Mucosa of gallbladder (tissue), 1 donor: Measurements from ENCODE around the gene TMEM35A. TPM values are rescaled to one million over a fixed set of nuclear protein-coding genes. Genes with fewer than 3 reads are reported as not detected.
"Not testable (repeated sequence)": the region's sequence is repeated elsewhere in the genome, so short reads cannot be mapped to it uniquely, and the experiment has no call there.

Experiments
- DNase-seq: peaks from one replicate; pipeline ENCODE4 v3.0.0-alpha.2; 2020; ENCODE audit warnings: low spot score
- total RNA-seq: library from RNA; stranded (reverse); gene quantifications from one replicate; pipeline ENCODE4 v1.2.1, GENCODE V29; 2021
- donor health status: DM: no; HTN: no; CAD: no.

Gene TMEM35A, protein sequence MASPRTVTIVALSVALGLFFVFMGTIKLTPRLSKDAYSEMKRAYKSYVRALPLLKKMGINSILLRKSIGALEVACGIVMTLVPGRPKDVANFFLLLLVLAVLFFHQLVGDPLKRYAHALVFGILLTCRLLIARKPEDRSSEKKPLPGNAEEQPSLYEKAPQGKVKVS
- 4.0 TPM for total RNA-seq

DNA sequence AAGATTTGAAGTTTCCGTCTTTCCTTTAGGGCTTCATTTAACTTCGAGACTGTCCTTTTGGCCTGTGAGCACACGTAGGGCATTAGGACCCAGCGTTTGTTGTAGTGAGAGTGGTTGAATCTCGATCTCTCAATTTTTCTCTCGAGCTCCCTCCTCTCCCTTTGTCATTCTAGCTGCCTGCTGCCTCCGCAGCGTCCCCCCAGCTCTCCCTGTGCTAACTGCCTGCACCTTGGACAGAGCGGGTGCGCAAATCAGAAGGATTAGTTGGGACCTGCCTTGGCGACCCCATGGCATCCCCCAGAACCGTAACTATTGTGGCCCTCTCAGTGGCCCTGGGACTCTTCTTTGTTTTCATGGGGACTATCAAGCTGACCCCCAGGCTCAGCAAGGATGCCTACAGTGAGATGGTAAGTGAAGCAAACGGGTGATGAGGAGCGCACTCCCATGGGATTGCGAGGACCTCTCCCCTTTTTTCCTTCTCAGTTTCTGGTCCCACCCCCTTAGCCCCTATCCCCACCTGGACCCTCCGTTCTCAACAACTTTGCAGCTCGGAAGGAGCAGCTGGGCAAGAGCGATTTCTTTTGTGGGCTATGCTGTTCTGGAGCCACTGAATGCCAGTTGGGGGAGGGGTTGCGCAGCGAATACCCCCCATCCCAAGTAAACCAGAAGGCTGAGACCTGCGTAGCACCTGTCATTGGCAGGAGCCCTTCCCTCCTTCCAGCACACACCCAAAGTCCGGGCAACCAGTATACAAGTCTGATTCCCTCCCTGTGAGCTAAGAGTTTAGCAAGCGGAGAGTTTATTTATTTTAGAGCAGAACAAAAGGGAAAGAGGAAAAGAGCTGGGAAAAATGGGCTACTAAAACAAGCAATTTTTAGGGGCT is at the start of gene TMEM35A:
TSS of gene TMEM35A (plus strand) at position 164 of the 883 bp plus-strand sequence. CDS start at position 288, 124 bp downstream.
- no peak for DNase-seq

DNA sequence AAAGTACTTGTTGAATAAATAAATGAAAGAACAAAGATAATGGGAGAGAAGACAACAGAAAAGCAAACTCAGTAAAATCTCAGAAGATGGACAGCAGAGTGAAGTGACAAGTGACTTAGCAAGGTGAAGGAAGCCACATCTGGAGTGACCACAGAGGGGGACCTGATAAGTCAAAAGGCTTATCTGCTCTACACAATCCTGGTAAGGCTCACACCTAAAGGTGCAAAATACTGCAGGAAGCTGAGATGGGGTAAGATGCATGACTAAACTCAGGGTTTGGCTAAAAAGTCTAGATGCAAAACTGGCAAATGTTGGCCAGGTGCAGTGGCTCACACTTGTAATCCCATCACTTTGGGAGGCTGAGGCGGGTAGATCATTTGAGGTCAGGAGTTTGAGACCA is 49.0 kb upstream of the TMEM35A start:
- DNase-seq = no peak

DNA sequence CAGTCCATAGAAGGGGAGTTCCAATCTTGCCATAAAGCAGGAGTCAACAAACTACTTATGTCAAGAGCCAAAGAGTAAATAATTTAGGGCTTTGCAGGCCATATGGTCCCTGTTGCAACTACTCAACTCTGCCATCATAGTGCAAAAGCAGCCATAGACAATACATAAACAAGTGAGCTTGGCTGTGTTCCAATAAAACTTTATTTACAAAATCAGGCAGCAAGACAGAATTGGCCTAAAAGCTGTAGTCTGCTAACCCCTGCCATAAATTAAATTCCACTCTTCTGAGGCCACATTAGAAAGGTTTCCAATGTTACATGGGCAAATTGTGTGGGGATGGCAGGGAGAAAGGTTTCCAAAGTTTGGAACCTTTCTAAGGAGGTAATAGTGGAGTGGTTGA is 41.4 kb upstream of the TMEM35A start:
- DNase-seq = no peak

DNA sequence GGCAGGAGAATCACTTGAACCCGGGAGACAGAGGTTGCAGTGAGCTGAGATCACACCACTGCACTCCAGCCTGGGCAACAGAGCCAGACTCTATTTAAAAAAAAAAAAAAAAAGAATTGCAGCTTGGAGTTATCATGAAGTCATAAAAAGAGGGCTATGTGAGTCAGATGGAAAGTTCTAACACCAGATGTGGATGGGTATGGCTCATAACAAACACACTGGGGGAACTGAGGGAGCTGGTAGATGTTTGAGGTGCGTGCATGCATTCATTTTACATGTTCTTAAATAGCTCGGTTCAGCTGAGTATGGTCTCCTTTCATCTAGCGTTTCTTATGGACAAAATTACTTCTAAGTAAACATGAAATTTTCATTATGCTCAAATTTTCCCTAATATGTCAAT is 38.5 kb upstream of the TMEM35A start:
- no peak for DNase-seq

DNA sequence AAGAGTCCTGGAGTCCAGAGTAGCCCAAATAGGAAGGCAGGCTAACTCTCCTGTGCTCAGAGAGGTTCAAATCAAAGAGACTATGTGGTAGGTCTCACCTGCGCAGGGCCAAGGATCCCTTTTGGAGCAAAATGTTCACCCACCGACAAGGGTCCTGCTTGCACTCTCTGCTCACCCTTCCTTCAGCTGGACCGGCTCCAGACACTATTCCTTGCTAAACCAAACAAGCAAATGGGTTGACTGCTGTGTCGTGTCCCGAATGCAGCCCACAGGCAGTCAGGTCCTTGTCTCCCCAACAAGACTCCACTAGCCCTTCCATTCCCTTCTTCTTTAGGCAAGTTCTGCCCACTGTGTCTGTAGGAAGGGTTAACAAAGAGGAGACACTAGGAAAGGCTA is 27.5 kb upstream of the TMEM35A start:
- DNase-seq = no peak

DNA sequence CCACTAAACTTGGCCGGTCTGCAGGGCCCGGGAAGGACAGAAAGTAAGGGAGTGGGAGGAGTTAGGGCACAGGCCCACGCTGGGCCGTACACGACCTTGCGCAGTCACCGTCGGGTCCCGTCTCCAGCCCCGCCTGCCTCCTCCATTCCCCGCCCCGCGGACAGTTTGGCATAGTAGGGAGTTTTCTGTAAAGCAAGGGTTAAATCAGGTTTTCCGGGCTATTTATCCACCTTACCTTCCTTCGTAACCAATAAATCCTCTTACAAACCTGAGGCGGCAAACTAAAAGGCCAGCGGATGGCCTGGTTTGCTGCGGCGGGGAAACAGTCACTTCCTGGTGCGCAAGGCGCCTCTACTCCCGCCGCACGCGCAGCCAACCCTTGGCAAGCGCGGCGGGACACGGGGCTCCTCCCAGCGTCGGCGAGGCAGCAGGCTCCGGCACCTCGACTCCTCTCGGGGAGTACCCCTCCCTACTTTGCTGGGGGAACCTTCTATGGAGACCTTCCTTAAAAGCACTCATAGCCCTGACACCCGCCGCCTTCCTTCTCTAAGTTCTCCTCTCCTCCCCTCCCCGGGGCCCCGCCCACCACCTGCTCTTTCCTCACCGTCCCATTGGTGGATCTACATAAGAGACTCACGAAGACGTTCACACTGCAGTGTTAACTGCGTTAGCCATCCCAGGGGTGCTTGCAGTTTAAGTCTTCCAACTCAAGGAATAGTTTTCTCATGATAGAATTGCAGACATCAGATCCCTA is 27.0 kb upstream of the TMEM35A start, which contains the start of gene TRMT2B:
TSS of gene TRMT2B (minus strand) at position 563 of the 754 bp plus-strand sequence. CDS start 9,822 bp downstream, outside the sequence.
- peak; percentile 76 for DNase-seq

DNA sequence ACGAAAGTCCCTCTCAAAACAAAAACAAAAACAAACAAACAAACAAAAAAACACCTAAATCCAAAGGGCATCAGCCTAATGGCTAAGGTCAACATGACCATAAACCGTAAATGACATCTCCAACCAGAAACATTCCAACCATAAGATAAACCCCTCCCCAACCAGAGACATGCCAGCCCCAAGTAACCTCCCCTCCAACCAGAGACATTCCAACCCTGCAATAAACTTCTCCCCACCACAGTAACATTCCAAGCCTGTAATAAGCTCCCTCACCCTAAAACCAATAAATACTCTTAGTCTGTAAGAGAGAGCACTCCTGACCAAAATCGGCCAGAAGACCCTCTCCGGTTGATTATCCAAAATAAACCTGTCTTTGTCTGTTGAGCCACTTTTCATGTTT is 22.1 kb upstream of the TMEM35A start:
- DNase-seq = not testable (repeated sequence)

DNA sequence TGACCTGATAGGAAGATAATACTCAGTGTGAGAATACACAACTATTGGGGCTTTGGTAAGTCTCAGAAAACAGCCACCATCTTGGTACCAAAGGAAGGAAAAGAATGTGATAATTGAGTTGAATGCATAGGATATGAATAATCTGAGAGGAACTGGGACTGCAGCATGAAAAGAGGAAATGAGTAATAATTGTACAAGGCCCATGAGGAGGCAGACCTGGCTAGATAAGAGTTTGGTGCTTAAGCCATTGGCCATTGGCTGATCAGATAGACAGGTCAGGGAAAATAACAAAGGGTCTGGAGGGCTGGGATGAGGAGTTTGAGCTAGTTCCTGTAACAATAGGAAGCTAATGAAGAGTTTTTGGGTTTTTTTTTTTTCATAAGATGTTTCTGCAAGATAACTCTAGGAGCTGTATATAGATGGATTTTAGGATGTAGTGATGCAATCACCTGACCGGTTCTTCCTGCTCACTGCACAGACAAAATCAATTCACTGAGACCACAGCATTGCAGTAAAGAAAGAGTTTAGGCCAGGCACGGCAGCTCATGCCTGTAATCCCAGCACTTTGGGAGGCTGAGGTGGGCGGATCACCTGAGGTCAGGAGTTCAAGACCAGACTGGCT is 21.5 kb upstream of the TMEM35A start:
- DNase-seq = no peak

DNA sequence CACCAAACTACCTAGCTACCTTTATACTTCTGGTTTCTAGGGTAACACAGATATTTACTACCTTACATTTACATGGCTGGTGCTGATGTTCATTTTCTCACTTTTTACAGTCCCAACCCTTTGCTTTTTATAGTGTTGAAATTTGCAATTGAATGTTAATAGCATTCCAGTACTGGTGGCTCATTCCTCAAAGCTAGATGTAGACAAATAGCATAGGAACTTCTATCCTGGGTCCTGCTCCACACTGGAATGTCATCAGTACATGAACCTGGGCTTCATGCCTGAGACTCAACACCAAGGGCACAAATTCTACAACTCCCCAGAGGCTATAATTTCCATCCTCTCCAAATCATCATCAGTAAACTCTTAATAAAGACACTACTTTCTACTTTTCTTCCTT is 16.5 kb upstream of the TMEM35A start:
- DNase-seq = no peak

DNA sequence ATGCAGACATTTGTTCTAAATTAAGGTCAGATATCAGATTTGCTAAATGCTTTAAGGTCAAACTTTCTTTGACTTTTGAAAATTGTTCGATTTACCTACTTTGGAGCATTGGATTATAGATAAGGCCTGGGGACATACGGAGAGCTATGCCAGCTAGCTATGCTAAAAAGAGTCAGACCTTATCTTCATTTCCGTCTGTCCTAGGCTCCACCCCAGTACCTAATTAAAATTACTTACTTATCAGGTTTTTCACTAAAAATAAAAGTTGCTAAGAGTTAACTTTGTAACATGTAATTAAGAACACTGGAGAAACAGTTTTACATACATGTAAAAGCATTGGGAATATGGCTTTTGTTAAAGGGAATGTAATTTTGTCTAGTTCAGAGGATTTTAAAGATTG is 7.1 kb upstream of the TMEM35A start:
- DNase-seq = no peak

DNA sequence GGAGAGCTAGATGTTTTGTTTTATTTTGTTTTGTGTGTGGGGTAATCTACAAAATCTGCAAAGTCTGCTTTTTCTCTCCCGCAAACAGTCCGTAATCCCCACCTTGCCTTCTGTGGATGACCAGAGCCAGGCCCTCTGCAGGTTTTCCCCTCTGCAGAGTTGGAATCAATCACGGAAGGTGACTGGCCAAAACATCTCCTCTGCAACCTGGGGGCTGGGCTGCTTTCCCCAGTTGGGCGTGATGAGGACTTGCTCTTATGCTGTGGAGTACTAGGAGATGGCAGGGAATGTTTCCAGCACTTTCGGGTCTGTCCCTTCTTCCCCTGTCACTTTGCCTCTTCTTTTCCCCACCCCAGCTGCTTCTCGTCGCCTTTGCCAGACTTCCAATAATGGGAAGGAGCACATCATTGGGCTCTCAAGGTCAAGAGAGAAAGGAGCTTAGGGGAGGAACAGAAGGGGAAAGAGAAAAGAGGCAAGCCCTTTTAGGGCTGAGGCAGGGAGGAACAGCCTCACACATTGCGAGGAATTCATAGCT is 1.1 kb downstream of the TMEM35A start:
- no peak for DNase-seq

DNA sequence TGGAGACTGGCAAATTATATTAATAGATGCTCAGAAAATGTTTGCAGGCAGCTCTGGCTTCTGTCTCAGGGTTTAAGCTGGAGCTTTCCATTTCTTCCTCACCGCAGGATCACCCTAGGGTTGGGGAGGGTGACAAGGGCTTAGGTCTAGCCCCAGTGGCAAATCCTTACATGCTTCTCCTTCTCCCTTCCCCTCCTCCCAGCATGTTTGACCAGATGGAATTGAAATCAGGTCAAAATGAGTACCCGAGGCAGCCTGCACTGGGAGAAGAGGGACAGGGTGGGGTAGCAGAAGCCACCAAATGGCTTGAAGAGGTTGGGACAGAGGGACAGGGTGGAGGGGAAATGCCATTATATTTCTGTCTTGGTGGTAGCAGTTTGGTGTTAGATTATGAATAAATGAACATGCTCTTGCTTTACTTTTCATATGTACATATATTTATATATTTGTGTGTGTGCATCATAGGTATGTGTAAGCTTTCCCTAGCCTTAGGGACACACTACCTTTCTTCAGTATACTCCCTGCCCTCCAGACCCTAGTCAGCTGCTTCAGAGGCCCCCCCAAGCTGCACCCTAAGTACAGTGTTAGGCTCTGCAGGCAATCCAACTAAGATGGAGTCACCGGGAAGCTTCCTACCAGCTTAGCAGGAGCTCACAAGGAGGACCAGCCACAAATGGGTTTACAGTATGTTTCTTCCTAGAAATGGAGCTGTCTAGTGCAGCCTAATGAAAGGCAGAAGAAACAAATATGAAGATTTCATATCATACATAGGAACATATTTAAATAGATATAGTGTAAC is 1.8 kb downstream of the TMEM35A start:
- no peak for DNase-seq

DNA sequence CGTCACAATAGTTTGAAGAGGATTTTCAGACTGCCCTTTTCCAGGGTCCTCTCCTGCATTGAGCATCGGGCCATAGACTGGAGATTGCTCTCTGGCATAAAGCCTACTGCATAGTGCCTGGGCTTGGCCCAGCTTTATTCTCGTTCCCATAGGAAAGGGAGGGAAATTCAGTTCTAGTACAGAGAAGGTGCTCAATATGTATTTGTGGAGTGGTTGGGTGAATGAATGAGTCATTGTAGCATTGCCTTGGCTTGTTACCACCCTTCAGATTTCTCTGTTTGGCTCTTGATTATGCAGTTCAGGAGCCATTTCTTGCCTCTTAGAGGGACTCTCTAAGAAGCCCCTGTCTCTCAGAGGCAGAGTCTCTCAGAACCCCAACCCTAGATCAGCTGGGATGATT is 2.6 kb downstream of the TMEM35A start:
- DNase-seq = no peak

DNA sequence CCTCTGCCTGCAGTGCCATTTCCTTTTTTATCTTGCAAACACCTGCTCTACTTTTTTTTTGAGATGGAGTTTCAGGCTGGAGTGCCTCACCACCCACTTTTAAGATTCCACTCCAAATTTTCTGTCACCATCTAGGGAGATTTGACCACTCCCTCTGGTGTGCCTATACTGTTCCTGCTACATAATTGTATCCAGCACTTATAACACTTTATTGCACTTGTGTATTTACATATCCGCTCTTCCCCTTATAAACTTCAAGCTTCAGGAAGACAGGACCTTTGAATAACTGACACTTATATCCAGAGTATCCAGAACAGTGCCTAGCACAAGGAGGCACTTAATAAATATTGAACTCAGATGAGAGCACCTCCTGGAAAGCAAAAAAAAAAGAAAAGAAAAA is 13.1 kb downstream of the TMEM35A start:
- DNase-seq = no peak

DNA sequence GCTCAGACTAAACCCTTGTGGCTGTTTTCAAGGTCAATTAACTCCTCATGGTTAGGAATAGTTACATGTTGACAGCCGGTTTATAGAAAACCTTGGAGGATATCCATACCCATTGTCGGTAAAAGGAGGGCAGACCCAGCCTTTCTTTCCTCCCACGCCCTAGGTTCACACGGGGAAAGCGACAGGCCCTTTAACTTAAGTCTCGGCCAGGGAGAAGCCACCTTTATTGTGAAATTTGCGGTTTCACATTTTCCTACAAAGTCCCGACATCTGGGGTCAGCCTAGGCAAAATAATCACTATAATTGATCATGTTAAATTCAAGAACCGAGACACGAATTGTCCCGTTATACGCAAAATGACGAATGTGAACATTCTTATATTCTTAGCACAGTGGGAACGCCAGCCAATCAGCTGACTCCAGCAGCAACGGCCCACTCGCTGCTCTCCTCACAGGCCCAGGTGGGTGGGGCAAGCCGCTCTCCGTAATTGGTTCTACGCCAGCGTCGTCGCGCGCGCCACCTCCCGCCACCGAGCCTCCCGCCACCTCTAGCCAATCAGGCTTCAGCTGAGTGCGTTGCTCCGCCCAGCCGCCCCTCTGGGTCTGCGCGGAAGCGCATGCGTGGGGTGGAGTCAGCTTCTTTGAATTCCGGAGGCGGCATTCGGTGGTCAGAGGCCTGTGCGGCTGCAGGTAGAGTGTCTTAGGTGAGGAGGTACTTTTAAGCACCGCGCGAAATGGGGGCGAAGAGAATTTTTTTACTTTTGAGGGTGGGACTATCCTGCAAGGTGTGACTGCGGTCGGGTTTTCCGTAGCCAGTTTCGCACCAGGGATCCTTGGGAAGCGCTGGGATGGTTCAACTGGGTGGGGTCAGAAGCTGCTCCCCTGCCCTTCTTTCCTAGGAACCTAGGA is 19.1 kb downstream of the TMEM35A start, which contains the start of gene CENPI:
TSS of gene CENPI (plus strand) at position 659 of the 908 bp plus-strand sequence. CDS start 2,867 bp downstream, outside the sequence.
- DNase-seq = peak; percentile 94

DNA sequence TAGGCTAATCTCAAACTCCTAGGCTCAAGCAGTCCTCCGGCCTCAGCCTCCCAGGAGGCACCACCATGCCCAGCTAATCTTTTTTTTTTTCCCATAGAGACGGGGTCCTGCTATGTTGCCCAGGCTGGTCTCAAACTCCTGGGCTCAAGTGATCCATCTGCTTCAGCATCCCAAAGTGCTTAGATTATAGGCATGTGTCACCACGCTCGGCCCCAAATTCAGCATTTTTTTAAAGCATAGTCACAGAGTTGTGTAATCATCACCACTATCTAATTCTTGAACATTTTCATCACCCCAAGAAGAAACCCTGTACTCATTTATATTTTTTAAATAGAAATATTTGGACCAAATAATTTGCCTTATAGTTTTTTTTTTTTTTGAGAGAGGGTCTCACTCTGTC is 29.6 kb downstream of the TMEM35A start:
- DNase-seq = no peak

DNA sequence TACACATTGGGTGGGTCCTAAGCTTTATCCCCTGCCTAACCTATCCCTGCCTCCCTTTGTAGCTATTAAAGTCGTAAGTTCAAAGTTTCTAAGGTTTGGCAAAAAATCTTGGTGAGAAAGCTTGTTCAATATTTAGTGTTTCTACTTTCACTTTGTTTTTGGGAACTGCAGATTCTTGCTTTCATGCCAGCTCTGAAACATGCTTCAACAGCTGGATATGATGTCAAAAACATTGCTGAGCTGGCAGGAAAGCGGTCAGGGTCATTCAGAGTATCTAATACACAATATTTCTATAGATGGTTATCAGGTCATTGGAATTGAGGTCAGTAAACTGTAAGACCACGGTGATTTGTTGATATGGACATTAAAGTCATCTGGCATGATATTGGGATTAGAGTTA is 39.0 kb downstream of the TMEM35A start:
- no peak for DNase-seq

DNA sequence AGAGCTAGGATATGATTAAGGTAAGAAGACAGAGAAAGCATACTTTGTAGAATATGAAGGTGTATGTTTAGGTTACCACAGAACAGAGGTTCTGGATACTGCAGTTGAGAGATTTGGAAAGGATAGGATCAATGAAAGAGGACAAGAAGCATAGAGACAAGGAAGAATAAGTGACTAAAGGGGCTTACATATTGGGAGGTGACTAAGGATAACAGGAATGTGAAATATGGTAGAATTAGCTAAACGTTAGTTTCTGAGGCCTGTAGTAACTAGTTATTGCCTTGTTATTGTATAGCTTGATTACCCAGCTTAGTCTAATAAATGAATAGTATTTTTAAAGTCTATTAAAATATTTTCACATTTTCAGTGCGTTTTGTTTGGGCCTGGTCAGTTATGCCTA is 57.6 kb downstream of the TMEM35A start:
- no peak for DNase-seq
